Suprapubic skin (tissue), 4 donors: ENCODE measurements around the gene ASTN2.

Experiments used
- CTCF ChIP-seq, 2 donors: fragments of 200-600 bp in 1 of 2; fragments of 450-650 bp in 1 of 2; sonication (generic) in 1 of 2; IDR thresholded peaks; one replicate each; pipeline ENCODE4 v1.5.1; 2016 to 2019; ENCODE audit warnings: antibody characterized with exemption in 2 of 2, mild to moderate bottlenecking in 1 of 2, moderate library complexity in 1 of 2
- EP300 ChIP-seq: sonication (generic); formaldehyde crosslinking; IDR thresholded peaks from one replicate; pipeline ENCODE4 v1.6.1; 2017; ENCODE audit warnings: antibody characterized with exemption
- POLR2A ChIP-seq, 2 donors: fragments of 450-650 bp; IDR thresholded peaks; one replicate each; pipeline ENCODE4 v1.6.1; 2017; ENCODE audit warnings: antibody characterized with exemption in 2 of 2, mild to moderate bottlenecking in 2 of 2, moderate library complexity in 2 of 2
- POLR2AphosphoS5 ChIP-seq, 3 donors: sonication (generic); formaldehyde crosslinking; IDR thresholded peaks; one replicate each; pipeline ENCODE4 v1.6.1; 2017; ENCODE audit warnings: antibody characterized with exemption in 3 of 3

GRCh38 chr9:117258184-117258866 lies 156.5 kb downstream of the ASTN2 start:
- TF ChIP-seq CTCF (IDR thresholded peaks at IDR 0.05) = no peak
- no peak for TF ChIP-seq POLR2A (IDR thresholded peaks at IDR 0.05)
- TF ChIP-seq POLR2AphosphoS5 (IDR thresholded peaks at IDR 0.05) = no peak
- no peak for TF ChIP-seq EP300
